Stimulated activated naive CD8-positive, alpha-beta T cell treated with anti-CD3 and anti-CD28 coated beads, Interleukin-15, Interleukin-2, amounts not matched to agents 100 U/mL and 50 U/mL, for 24 hours (primary cell): ENCODE data around the gene PGAM1.
"Not testable (repeated sequence)": the region's sequence is repeated elsewhere in the genome, so short reads cannot be mapped to it uniquely, and the experiment has no call there.

Source experiments
- ATAC-seq: fragments of 150-1000 bp; cut with Tn5 transposase; one replicate; pipeline ENCODE4 v1.10.0; 2021
- DNase-seq: peaks from one replicate; pipeline ENCODE4 v3.0.0; 2021

The PGAM1 gene

DNA sequence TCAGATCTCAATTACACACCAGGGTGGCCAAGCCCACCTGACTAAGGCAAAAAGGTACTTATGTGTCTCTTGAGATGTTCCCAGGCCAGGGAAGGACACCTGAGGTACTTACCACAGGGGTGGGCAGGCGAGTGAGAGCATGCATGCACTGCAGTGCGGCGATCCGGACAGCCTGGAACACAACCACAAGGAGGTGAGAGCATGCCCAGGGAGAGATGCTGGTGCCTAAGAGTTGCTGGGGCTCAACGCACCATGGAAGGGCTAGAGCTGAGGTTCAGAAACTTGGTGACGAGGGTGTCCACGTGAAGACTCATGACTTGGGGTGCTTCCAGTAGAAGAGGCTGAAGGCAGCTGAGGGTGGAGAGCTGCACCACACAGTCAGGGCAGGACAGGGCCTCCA lies 33.1 kb downstream of the PGAM1 start:
- ATAC-seq (no peak), DNase-seq (no peak)

DNA sequence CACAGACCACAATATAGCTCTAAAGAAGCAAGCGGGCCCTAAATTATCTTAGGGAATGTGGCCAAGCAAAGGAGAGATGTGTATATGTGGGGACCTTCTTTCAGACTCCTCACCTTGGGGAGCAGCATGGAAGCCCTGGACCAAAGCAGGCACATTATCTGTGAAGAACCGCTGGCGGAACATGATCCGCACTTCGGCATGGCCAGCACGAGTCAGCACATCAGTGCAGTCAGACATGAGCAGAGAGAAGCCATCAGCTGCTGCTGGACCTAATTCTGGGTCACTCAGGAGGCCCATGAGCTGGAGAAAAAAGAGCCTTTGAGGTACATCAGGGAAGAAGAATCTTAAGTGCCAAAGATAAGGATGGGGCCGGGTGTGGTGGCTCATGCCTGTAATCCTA lies 33.9 kb downstream of the PGAM1 start:
- DNase-seq = no peak
- no peak for ATAC-seq

DNA sequence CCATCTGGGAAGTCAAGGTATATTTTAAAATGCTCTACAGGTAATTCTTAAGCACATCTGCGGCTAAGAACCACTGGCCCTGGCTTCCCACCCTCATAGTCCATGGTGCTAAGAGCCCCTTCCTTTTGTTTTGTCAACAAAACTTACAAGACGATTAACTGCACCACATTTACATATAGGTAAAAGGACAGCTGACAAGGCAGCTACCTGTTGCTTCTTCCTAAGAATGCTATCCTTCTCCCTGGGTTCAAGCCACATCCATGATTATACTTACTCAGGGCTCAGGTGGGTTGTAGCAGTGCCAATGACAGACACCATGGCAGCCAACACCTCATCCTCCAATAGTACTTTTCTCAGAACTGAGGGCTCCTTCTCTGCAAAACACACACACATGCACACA lies 36.3 kb downstream of the PGAM1 start:
- DNase-seq = no peak
- no peak for ATAC-seq

DNA sequence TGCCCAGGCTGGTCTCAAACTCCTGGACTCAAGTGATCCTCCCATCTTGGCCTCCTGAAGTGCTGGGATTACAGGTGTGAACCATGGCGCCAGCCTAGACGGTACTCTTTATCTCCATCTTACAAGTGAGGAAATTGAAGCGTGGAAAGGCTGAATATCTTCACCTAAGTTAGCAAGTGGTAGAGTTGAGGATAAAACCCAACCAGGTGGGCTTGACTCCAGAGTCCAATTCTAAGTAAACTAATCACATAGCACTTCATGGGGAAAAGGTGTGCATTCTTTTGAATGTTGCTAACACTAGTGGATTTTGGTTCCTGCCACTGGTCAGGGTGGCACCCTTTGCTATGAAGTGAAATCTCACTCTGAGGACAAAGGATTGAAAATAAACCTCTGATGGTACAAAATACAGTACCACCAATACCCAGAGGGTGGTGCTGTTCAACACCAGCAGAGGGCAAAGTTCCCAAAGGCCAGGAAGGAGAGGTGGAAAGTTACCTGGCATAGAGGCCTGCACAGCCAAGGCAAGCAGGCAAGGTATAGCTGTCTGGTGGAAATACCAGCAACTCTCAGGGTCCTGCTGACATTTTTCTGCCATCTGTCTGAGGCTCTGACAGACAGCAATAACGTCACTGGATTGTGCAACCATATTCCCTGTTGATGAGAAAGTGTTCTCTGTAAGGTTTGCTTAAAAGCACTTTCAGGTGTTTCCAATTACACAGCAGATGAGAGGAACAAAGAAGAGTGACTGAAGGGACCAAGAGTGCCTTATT lies 37.6 kb downstream of the PGAM1 start:
- DNase-seq (peak; percentile 27), ATAC-seq (peak; percentile 54)

DNA sequence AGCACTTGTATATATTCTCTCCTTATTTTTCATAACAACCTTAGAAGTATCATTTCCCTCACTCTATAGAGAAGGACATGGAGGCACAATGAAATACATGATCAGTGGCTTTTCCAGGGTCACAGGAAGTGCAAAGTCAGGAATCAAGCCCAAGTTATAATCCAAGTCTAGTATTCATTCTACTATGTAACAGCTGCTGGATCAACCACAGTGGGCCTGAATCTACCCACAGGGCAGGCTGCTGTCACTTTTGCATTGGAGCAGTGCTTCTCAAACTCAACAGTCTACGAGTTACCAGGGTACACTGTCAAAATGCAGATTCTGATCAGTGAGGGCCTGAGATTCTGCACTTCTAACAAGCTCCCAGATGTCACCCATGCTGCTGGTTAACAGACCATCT lies 38.2 kb downstream of the PGAM1 start:
- DNase-seq (no peak), ATAC-seq (no peak)

DNA sequence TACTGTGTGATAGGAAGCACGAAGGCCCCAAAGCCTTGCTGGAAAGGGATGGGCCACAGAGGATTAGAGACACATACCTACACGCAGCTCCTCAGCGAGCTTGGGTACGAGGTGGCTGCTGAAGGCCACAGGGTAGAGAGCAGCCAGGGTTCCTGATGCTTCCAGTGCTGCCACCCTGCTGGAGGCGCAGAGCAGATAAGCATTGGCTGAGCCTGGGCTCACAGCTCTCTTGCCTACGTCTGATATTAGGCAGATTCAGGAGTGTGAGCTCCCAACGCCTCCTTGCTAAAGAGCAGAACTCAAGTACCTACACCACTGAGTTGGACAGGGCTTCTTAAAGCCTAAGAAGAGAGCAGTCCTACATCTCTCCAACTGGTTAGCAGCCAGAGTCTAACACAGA lies 40.0 kb downstream of the PGAM1 start:
- DNase-seq (no peak), ATAC-seq (peak; percentile 6)

DNA sequence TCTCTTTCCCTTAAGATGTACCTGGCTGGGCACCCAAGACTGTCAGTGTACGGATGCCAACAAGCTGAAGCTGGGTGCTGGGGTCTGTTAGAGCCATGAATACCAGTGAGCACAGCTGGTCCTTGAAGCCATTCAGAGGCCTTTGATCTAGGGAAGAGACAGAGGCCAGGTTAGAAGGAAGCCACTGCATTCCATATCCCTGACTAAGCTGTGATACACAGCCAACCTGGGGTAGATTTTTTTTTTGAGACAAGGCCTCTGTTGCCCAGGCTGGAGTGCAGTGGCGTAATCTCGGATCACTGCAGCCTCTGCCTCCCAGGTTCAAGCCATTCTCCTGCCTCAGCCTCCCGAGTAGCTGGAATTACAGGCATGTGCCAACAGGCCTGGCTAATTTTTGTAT lies 40.8 kb downstream of the PGAM1 start:
- ATAC-seq = no peak
- DNase-seq = no peak

DNA sequence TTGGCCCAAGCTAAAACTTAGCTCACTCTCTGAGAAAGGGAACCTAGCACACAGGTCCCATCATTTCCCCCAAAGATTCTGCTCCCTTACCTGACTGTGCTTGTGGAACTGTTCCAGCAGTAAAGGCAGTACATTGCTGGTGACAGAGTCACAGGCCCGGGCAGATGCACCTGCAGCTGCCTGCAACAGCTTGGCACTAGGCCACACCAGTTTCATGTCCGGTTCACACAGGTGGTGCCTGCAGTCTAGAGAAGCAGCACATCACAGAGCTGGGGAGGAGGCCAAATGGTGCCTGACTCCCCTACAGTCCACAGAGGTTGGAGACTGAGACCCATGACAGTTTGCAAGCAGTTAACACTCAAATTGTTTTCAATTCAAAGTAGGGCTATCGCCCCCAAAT lies 42.2 kb downstream of the PGAM1 start:
- DNase-seq (no peak), ATAC-seq (no peak)

DNA sequence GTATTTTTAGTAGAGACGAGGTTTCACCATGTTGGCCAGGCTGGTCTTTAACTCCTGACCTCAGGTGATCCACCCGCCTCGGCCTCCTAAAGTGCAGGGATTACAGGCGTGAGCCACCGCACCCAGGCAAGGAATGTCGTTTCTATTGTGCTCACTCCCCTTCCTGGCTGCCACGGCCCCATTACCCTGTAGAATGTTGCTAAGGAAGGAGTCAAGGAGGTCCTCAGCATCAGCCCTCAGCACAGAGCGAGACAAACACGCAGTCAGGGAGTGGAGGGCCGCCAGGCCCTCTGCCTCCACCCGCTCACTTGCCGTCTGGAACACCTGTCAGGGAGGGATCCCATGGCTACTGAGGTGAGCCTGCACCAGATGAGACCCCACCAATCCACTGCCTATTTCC lies 42.8 kb downstream of the PGAM1 start:
- ATAC-seq, DNase-seq: not testable (repeated sequence)

DNA sequence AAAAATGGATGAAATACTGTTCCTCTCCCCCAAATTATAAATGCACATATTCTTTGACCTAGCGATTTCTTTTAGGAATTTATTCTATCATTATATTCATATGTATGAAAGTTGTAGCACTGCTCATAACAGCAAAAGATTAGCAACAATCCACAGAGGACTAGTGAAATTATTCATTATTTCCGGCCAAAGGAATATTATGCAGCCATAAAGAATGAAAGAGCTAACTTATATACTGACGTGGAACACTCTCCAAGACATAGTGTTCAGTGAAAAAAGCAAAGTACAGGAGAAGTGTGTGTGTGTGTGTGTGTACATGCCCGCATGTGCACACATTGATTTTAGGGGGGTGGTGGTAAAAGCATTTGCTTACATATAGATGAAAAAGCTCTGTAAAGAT lies 48.9 kb downstream of the PGAM1 start:
- no peak for ATAC-seq

DNA sequence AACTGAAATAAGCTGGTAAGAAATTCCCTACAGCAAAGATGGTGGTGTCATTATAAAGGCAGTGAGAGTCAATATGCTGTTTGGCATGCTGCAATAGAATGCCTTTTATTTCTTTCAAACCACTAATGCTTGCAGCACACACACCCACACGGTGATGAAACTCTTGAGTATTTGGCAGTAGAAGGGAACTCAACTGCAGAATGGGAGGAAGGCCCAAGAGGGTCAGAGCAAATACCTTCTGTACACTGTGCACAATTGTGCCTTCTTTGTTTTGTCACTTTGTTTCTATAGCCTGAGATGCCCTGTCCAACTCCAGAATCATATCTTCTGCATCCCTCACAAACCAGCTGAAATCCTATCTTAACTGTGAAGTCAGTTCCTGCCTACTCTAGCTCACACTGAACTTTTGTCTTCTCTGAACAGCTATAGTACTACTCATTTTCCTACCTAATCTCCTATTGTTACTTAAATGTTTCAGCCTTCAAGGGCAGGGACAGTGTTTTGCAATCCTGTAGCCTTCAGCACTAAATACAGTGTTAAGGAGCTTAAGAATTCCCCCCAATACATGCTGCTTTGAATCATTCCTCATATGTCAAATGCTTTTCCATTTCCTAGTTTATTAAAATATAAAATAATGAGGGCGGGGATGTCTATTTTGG lies 50.1 kb downstream of the PGAM1 start:
- ATAC-seq (no peak), DNase-seq (no peak)

More for the DNA sequence above, 48.9 kb downstream of the PGAM1 start:
- DNase-seq = no peak

DNA sequence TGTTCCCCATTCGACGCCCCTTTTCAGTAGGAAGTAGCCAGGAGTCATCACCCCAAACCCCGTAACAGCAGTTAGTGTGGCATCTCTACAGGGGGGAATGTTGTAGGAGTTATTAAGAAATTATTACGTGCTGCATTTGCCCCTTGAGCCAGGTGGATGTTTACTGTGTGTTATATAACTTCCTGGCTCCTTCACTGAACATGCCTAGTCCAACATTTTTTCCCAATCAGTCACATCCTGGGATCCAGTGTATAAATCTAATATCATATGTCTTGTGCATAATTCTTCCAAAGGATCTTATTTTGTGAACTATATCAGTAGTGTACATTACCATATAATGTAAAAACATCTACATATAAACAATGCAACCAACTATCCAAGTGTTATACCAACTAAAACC lies 53.4 kb downstream of the PGAM1 start:
- not testable (repeated sequence) for DNase-seq, ATAC-seq

DNA sequence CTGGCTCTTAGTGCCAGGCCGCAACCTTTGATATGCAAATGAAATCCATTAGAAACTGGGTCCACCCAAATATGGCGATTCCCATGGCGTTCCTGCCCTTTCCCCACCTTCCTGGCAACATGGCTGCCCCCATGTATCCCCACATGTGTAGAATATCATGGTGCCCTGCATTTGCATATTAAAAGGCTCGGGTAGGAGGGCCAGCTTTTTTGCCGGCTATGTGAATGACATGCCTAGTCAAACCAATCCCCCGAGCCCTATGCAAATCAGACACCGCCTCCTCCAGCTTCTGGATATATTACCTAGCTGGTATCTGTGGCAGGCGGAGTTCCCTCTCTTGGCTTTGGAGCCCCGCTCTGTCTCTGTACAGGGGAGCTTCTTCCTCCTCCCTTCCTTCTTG lies 53.9 kb downstream of the PGAM1 start:
- DNase-seq (no peak), ATAC-seq (no peak)

DNA sequence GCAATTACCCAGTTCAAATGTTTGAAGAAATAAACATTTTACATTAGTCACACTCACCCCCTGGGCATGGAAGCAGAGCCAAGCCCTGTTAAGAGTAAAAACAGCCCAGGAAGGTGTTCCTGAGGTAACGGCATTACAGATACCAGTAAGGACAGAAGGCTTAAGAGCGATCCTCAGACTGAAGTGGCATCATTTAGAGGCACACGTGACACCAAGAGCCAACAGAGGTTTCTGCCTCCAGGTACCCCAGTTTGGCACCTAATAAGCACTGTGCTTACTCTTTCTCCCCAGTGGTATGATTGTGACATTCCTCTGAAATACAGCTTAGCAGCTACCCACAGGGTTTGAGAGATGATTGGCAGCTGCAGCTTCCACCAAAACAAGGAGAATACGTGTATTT lies 55.1 kb downstream of the PGAM1 start:
- DNase-seq = no peak
- ATAC-seq = no peak

DNA sequence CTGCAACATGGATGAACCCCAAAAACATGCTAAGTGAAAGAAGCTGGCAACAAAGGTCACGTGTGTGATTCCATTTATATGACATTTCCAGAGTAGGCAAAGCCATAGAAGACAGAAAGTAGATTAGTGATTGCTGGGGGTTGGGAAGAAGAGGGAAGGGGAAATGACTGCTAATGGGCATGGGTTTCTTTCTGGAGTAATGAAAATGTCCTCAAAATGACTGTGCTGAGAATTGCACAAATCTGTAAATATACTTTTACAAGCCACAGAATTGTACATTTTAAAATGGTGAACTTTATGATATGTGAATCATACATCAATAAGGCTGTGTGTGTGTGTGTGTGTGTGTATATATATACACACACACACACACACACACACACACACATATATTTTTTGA lies 56.4 kb downstream of the PGAM1 start:
- ATAC-seq = no peak
- no peak for DNase-seq
